ENCODE measurements around the gene CPT2. TPM values are rescaled to one million over a fixed set of nuclear protein-coding genes. Genes with fewer than 3 reads are reported as not detected.

The CPT2 gene
- 10 to 100 TPM; 12.2 to 13.0 TPM for total RNA-seq

DNA sequence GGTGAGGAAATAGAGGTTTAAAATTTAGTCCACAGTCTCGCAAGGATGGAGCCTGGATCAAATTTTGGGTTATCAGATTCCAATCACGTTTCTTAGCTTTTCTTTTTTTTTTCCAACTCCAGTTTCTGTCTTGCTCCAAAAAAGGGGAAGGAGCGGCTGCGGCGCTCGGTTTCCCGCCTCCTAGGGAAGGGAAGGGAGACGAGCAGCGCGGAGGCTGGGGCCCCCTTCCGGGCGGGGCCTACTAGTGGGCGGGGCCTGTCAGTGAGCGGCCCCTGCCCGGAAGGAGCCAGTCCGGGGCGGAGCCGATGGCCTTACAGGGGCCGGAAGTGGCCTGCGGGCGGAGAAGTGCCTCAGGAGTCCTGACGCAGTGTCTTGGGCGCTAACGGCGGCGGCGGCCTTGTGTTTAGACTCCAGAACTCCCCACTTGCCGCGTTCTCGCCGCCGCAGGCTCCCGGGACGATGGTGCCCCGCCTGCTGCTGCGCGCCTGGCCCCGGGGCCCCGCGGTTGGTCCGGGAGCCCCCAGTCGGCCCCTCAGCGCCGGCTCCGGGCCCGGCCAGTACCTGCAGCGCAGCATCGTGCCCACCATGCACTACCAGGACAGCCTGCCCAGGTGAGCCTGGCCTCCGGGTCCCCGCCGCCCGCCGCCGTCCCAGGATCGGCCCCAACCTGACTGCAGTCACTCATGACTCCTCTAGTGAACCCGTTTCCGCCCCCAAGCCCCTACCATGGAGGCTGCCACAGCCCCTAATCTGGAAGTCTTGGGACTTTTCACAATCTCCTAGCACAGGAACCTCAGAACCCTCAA lies at the start of gene CPT2:
CPT2 (plus strand) TSS at position 340 of the 806 bp plus-strand sequence; CDS start at position 460, 120 bp downstream.
- peak; percentile 94 for DNase-seq
- Mint-ChIP-seq H3K4me3 (peak within 1 kb of the TSS; percentile 97), H3K9me3 (no peaks in the 10 kb centered on the region), H3K4me1 (peaks cover 29% of the 10 kb centered on the region), H3K36me3 (ENCODE audit: low read depth) (peaks cover 26% of the 10 kb centered on the region), H3K27me3 (no peaks in the 10 kb centered on the region), H3K27ac (peak within 1 kb of the TSS; percentile 99)
- ChIA-PET CTCF (interaction anchor here (1.1 kb wide), 2 partner anchors 10 to 16 kb away, joined by 3 read pairs; no protein-coding TSS in a partner anchor), POLR2A (interaction anchor here (0.6 kb wide), 2 partner anchors 217 to 848 kb away, joined by 3 read pairs; no protein-coding TSS in a partner anchor)

DNA sequence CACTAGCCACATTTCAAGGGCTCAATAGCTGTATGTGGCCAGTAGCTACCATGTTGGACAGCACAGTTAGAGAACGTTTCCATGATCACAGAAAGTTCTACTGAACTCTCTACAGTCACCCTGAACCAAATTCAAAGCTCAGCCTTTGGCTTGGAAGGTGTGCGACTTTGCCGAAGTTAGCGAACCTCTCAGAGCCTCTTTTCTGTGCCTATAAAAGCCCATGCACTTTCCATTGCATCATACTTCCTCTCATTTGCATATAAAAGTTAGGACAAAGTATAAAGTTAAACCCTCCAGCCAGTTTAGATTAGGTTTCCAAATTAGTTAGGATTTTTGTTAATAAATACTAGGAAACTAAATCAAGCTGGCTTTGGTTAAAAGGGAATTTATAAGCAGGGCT lies 49.5 kb upstream of the CPT2 start:
- Mint-ChIP-seq H3K4me3 (no peak overlapping the region), H3K4me1 (no peaks in the 10 kb centered on the region), H3K27ac (no peak overlapping the region), H3K9me3 (no peaks in the 10 kb centered on the region), H3K27me3 (peaks cover 2% of the 10 kb centered on the region), H3K36me3 (ENCODE audit: low read depth) (no peaks in the 10 kb centered on the region)
- DNase-seq: no peak
- CTCF ChIA-PET: no interaction called here
- POLR2A ChIA-PET: no interaction called here

GRCh38 chr1:53148123-53148522 lies 48.5 kb upstream of the CPT2 start:
- CTCF ChIA-PET: interaction anchor here (0.5 kb wide), 1 partner anchor 321 kb away, joined by 3 read pairs; no protein-coding TSS in a partner anchor
- peaks cover 5% of the 10 kb centered on the region for H3K27me3 Mint-ChIP-seq
- no peak overlapping the region for H3K4me3 Mint-ChIP-seq
- POLR2A ChIA-PET: no interaction called here
- no peaks in the 10 kb centered on the region for H3K36me3 Mint-ChIP-seq (ENCODE audit: low read depth)
- no peak for DNase-seq
- no peaks in the 10 kb centered on the region for H3K4me1 Mint-ChIP-seq
- H3K9me3 Mint-ChIP-seq: no peaks in the 10 kb centered on the region
- H3K27ac Mint-ChIP-seq: no peak overlapping the region

GRCh38 chr1:53153752-53154151 lies 42.9 kb upstream of the CPT2 start:
- no peak for DNase-seq
- H3K9me3 Mint-ChIP-seq: no peaks in the 10 kb centered on the region
- no peaks in the 10 kb centered on the region for H3K36me3 Mint-ChIP-seq (ENCODE audit: low read depth)
- CTCF ChIA-PET: interaction anchor here (0.7 to 1.8 kb wide), 2 partner anchors 40 to 85 kb away, joined by 3 read pairs; no protein-coding TSS in a partner anchor
- H3K4me3 Mint-ChIP-seq: no peak overlapping the region
- POLR2A ChIA-PET: no interaction called here
- H3K27ac Mint-ChIP-seq: no peak overlapping the region
- no peaks in the 10 kb centered on the region for H3K4me1 Mint-ChIP-seq
- H3K27me3 Mint-ChIP-seq: peaks cover 7% of the 10 kb centered on the region

GRCh38 chr1:53154859-53155438 lies 41.7 kb upstream of the CPT2 start:
- H3K9me3 Mint-ChIP-seq: no peaks in the 10 kb centered on the region
- no peaks in the 10 kb centered on the region for H3K4me1 Mint-ChIP-seq
- H3K36me3 Mint-ChIP-seq (ENCODE audit: low read depth): no peaks in the 10 kb centered on the region
- H3K27me3 Mint-ChIP-seq: peaks cover 7% of the 10 kb centered on the region
- no peak for DNase-seq
- no peak overlapping the region for H3K4me3 Mint-ChIP-seq
- CTCF ChIA-PET: no interaction called here
- H3K27ac Mint-ChIP-seq: no peak overlapping the region
- POLR2A ChIA-PET: no interaction called here

- H3K9me3 Mint-ChIP-seq: no peaks in the 10 kb centered on the region
- peaks cover 7% of the 10 kb centered on the region for H3K27me3 Mint-ChIP-seq
- no peak overlapping the region for H3K27ac Mint-ChIP-seq
Measured at GRCh38 chr1:53155534-53155933, 41.1 kb upstream of the CPT2 start.

GRCh38 chr1:53155945-53156344 lies 40.7 kb upstream of the CPT2 start:
- ChIA-PET POLR2A (interaction anchor here (0.7 kb wide), 1 partner anchor 835 kb away, joined by 3 read pairs; no protein-coding TSS in a partner anchor), CTCF (interaction anchor here (0.6 kb wide), 1 partner anchor 84 kb away, joined by 3 read pairs; no protein-coding TSS in a partner anchor)
- DNase-seq: no peak
- H3K4me1 Mint-ChIP-seq: no peaks in the 10 kb centered on the region
- no peaks in the 10 kb centered on the region for H3K9me3 Mint-ChIP-seq
- H3K36me3 Mint-ChIP-seq (ENCODE audit: low read depth): no peaks in the 10 kb centered on the region
- no peak overlapping the region for H3K27ac Mint-ChIP-seq
- peaks cover 5% of the 10 kb centered on the region for H3K27me3 Mint-ChIP-seq
- H3K4me3 Mint-ChIP-seq: no peak overlapping the region

More at GRCh38 chr1:53155534-53155933, 41.1 kb upstream of the CPT2 start:
- no peaks in the 10 kb centered on the region for H3K36me3 Mint-ChIP-seq (ENCODE audit: low read depth)
- no peak overlapping the region for H3K4me3 Mint-ChIP-seq
- no peak for DNase-seq
- ChIA-PET CTCF (interaction anchor here (0.6 kb wide), 1 partner anchor 84 kb away, joined by 3 read pairs; no protein-coding TSS in a partner anchor), POLR2A (interaction anchor here (0.7 kb wide), 1 partner anchor 834 kb away, joined by 3 read pairs; no protein-coding TSS in a partner anchor)
- no peaks in the 10 kb centered on the region for H3K4me1 Mint-ChIP-seq

DNA sequence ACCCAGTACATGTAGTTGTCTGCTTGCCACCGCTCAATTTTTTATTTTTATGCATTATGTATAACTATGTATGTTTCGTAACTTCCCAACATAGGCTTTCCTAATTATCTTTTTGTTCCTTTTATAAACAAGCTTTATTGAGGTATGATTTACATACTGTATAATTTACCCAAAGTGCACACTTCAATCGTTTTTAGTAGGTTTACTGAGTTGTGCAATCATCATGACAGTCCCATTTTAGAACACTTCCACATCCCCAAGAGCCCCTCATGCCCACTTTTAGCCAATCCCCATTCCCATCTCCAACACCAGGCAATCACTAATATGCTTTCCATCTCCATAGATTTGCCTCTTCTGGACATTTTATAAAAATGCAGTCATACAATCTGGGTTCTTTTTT lies 39.8 kb upstream of the CPT2 start:
- ChIA-PET CTCF (interaction anchor here (1.0 kb wide), 1 partner anchor 10 kb away, joined by 3 read pairs; no protein-coding TSS in a partner anchor), POLR2A (no interaction called here)
- H3K36me3 Mint-ChIP-seq (ENCODE audit: low read depth): no peaks in the 10 kb centered on the region
- no peaks in the 10 kb centered on the region for H3K9me3 Mint-ChIP-seq
- H3K4me3 Mint-ChIP-seq: no peak overlapping the region
- DNase-seq: no peak
- H3K27me3 Mint-ChIP-seq: peaks cover 5% of the 10 kb centered on the region
- no peaks in the 10 kb centered on the region for H3K4me1 Mint-ChIP-seq
- no peak overlapping the region for H3K27ac Mint-ChIP-seq

DNA sequence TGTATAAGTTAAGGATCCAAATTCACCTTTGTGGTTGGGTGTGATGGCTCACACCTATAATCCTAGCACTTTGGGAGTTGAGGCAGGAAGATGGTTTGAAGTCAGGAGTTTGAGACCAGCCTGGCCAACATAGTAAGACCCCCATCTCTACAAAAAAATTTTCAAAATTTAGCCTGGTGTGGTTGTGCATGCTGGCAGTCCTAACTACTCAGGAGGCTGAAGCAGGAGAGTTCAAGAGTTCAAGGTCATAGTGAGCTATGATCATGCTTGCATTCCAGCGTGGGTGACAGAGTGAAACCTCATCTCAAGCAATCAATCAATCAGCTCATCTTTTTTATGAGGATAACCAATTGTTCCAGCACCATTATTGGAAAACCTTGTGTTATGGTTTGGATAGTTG lies 37.7 kb upstream of the CPT2 start:
- no peak overlapping the region for H3K4me3 Mint-ChIP-seq
- ChIA-PET POLR2A (no interaction called here), CTCF (no interaction called here)
- no peaks in the 10 kb centered on the region for H3K9me3 Mint-ChIP-seq
- H3K27me3 Mint-ChIP-seq: peaks cover 8% of the 10 kb centered on the region
- no peaks in the 10 kb centered on the region for H3K4me1 Mint-ChIP-seq
- H3K27ac Mint-ChIP-seq: no peak overlapping the region
- no peaks in the 10 kb centered on the region for H3K36me3 Mint-ChIP-seq (ENCODE audit: low read depth)
- no peak for DNase-seq

GRCh38 chr1:53160924-53161378 lies 35.7 kb upstream of the CPT2 start:
- Mint-ChIP-seq H3K36me3 (ENCODE audit: low read depth) (no peaks in the 10 kb centered on the region), H3K4me1 (no peaks in the 10 kb centered on the region), H3K4me3 (no peak overlapping the region), H3K27ac (no peak overlapping the region), H3K9me3 (no peaks in the 10 kb centered on the region), H3K27me3 (peaks cover 16% of the 10 kb centered on the region)
- ChIA-PET CTCF (no interaction called here), POLR2A (no interaction called here)
- no peak for DNase-seq

GRCh38 chr1:53162621-53163020 lies 34.0 kb upstream of the CPT2 start:
- Mint-ChIP-seq H3K4me3 (no peak overlapping the region), H3K4me1 (no peaks in the 10 kb centered on the region)

GRCh38 chr1:53163291-53163768 lies 33.3 kb upstream of the CPT2 start:
- H3K9me3 Mint-ChIP-seq: no peaks in the 10 kb centered on the region
- no peak overlapping the region for H3K27ac Mint-ChIP-seq
- H3K36me3 Mint-ChIP-seq (ENCODE audit: low read depth): no peaks in the 10 kb centered on the region
- H3K4me1 Mint-ChIP-seq: no peaks in the 10 kb centered on the region
- H3K4me3 Mint-ChIP-seq: no peak overlapping the region
- H3K27me3 Mint-ChIP-seq: peaks cover 16% of the 10 kb centered on the region
- no peak for DNase-seq
- CTCF ChIA-PET: interaction anchor here (0.6 to 1.5 kb wide), 2 partner anchors 19 to 29 kb away, joined by 3 to 5 read pairs; no protein-coding TSS in a partner anchor
- POLR2A ChIA-PET: no interaction called here

More at GRCh38 chr1:53162621-53163020, 34.0 kb upstream of the CPT2 start:
- peaks cover 16% of the 10 kb centered on the region for H3K27me3 Mint-ChIP-seq
- no peak overlapping the region for H3K27ac Mint-ChIP-seq
- H3K9me3 Mint-ChIP-seq: no peaks in the 10 kb centered on the region
- no peaks in the 10 kb centered on the region for H3K36me3 Mint-ChIP-seq (ENCODE audit: low read depth)
- CTCF ChIA-PET: no interaction called here
- POLR2A ChIA-PET: no interaction called here
- DNase-seq: no peak

DNA sequence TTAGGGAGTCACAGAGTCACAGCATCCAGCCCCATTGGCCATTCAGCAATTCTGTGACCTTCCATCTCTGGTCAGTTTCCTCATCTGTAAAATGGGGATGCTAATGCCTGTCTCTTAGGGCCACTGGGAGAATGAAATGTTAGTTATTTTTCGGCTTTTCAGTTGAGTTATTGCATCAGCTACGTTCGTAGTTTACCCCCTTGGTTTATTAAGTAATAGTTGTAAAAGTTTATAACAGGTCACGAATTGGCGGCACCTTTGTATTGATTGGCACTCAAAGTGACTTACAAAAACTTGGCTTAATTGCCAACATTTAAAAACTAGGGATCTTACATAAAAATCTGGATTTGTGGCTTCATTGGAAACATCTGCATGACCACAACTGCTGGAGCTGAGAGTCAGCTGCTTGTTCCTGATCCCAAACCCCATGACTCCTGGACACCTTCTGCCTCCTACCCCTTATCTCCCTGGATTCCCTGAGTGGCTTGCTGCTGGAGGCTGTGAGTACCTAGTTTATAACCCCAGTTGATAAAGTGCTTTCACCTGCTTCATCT lies 31.1 kb upstream of the CPT2 start:
- DNase-seq: no peak
- H3K27me3 Mint-ChIP-seq: peaks cover 16% of the 10 kb centered on the region
- H3K4me1 Mint-ChIP-seq: no peaks in the 10 kb centered on the region
- H3K27ac Mint-ChIP-seq: no peak overlapping the region
- no peaks in the 10 kb centered on the region for H3K9me3 Mint-ChIP-seq
- H3K36me3 Mint-ChIP-seq (ENCODE audit: low read depth): no peaks in the 10 kb centered on the region
- CTCF ChIA-PET: no interaction called here
- H3K4me3 Mint-ChIP-seq: no peak overlapping the region
- POLR2A ChIA-PET: no interaction called here

All from activated CD4-positive, alpha-beta T cell treated with anti-CD3 and anti-CD28 coated beads, Interleukin-2, amount 10 ng/mL, durations not matched to agents 7 days and 5 days (primary cell).